AG04450 (cell line): ENCODE results near the gene EXOC4. TPM values are rescaled to one million over a fixed set of nuclear protein-coding genes. Genes with fewer than 3 reads are reported as not detected.

Experiments used
- CTCF ChIA-PET: fragments of 300-600, 350-600 bp; formaldehyde crosslinking; extraction: SDS; loops from one replicate; lab custom pipeline; 2022; ENCODE audit warnings: antibody characterized with exemption, inconsistent platforms; lab: Charles Lee
- POLR2A ChIA-PET: fragments of 350-600 bp; formaldehyde crosslinking; extraction: SDS; loops from one replicate; lab custom pipeline; 2021; ENCODE audit warnings: antibody characterized with exemption, inconsistent platforms; lab: Yijun Ruan, JAX
- DNase-seq: peaks from one replicate; pipeline ENCODE4 v3.0.0-alpha.2; 2011; ENCODE audit warnings: low read depth, low spot score
- H3K27ac ChIP-seq: one replicate; pipeline ENCODE4 v1.5.1; 2012; ENCODE audit warnings: low read depth, low read length, control low read depth
- H3K27me3 ChIP-seq: one replicate; pipeline ENCODE4 v1.6.0; 2012; ENCODE audit warnings: low read length; ENCODE audit not compliant: control insufficient read depth, insufficient read depth
- H3K4me3 ChIP-seq: 2 replicates; pipeline ENCODE4 v1.5.1; 2011; ENCODE audit warnings: mild to moderate bottlenecking, low read depth, low read length, control low read depth
- H3K9me3 ChIP-seq: 2 replicates; pipeline ENCODE4 v1.5.1; 2012; ENCODE audit warnings: low read length; ENCODE audit not compliant: control insufficient read depth, insufficient read depth
- polyA plus RNA-seq: library from polyadenylated mRNA; depleted of rRNA; stranded (reverse); fragments of >200 nt; gene quantifications from 2 replicates; pipeline ENCODE4 v1.2.3, GENCODE V29; 2011
- TF ChIP-seq, protein P1 (sequence below): IDR thresholded peaks from 2 replicates; pipeline ENCODE4 v1.5.1; 2011; ENCODE audit warnings: low read depth, low read length, control low read depth, inconsistent platforms

Gene EXOC4
- polyA plus RNA-seq, 1 experiment, result 73.5 TPM

DNA sequence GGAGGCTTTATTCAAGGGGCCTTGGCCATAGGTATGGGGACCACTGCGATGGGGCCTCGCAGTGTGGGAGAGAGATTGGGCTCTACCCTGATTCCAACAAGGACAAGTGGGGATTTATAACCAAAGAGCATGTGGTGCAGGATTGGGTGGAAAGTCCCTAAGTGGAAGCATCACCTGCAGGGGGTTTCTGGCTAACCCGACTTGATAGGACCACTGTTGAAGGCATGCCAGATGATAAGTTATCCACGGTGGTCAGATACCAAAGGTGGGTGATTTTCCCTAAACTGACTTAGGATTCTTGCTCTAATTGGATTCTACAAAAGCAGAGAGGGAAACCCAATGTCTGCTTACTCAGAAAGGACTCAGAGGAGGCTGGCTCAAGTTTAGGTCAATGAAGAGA, 444.7 kb downstream of the EXOC4 start:
- TF ChIP-seq, protein P1, sequence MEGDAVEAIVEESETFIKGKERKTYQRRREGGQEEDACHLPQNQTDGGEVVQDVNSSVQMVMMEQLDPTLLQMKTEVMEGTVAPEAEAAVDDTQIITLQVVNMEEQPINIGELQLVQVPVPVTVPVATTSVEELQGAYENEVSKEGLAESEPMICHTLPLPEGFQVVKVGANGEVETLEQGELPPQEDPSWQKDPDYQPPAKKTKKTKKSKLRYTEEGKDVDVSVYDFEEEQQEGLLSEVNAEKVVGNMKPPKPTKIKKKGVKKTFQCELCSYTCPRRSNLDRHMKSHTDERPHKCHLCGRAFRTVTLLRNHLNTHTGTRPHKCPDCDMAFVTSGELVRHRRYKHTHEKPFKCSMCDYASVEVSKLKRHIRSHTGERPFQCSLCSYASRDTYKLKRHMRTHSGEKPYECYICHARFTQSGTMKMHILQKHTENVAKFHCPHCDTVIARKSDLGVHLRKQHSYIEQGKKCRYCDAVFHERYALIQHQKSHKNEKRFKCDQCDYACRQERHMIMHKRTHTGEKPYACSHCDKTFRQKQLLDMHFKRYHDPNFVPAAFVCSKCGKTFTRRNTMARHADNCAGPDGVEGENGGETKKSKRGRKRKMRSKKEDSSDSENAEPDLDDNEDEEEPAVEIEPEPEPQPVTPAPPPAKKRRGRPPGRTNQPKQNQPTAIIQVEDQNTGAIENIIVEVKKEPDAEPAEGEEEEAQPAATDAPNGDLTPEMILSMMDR, result no peak
- POLR2A ChIA-PET, result no interaction called here
- CTCF ChIA-PET, result no interaction called here

DNA sequence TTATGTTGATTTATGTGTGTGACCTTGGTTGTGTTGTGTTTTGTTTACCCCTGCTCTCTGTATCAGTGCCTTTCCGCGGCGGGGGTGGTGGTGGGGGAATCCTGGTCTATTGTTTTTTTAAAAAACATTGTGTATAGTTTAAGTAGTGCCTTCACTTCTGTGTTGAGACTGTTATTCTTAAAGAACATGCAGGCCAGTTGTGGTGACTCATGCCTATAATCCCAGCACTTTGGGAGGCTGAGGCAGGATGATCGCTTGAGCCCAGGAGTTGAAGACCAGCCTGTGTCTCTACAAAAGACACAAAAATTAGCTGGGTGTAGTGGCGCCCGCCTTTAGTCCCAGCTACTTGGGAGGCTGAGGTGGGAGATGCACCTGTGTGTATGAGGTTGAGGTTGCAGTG, 445.2 kb downstream of the EXOC4 start:
- TF ChIP-seq, protein P1, result no peak
- Histone ChIP-seq H3K27me3 (no peaks in the 10 kb centered on the region), H3K27ac (no peak overlapping the region), H3K4me3 (no peak overlapping the region), H3K9me3 (no peaks in the 10 kb centered on the region)
- no peak for DNase-seq
- POLR2A ChIA-PET, result no interaction called here
- CTCF ChIA-PET, result no interaction called here

More for the DNA sequence above, 444.7 kb downstream of the EXOC4 start:
- DNase-seq, result no peak
- Histone ChIP-seq H3K27ac (no peak overlapping the region), H3K4me3 (no peak overlapping the region), H3K9me3 (no peaks in the 10 kb centered on the region), H3K27me3 (no peaks in the 10 kb centered on the region)

DNA sequence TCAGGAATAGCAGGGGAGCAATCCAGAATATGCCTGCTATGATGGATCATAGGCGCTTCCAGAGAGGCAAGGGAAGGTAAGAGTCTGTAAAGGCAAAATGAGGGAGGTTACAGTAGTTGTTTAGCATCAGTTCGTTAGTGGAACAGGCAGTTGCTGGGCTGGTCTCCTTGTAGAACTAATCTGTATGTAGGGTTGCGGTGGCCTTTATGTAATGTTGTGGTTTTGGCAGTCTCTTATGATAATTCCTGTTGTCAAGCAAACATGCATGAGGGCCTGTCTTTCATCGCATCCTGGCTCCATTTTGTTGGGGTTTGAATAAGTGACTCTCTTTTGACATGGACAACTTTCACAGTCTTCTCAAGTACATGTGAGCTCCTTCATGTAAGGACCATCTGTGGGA, 446.5 kb downstream of the EXOC4 start:
- POLR2A ChIA-PET, result no interaction called here
- no peaks in the 10 kb centered on the region for H3K27me3 ChIP-seq
- H3K27ac ChIP-seq, result no peak overlapping the region
- no peaks in the 10 kb centered on the region for H3K9me3 ChIP-seq
- DNase-seq, result no peak
- CTCF ChIA-PET, result no interaction called here
- TF ChIP-seq, protein P1, result no peak
- no peak overlapping the region for H3K4me3 ChIP-seq

DNA sequence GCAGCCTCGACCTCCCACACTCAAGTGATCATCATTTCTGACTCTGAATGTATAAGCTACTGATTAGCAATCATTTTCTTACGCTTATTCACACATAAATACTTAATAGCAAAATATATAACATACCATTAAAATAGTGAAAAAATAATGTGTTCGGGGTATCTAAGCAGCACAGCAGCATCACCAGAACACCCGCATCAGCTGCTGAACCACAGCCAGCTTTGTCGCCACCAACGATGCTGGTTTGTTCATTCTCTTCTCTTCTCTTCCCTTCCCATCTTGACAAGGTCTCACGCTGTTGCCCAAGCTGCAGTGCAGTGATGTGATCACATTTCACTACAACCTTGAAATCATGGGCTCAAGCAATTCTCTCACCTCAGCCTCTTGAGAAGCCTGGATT, 449.2 kb downstream of the EXOC4 start:
- no peak overlapping the region for H3K4me3 ChIP-seq
- ChIA-PET CTCF (no interaction called here), POLR2A (no interaction called here)
- H3K27ac ChIP-seq, result no peak overlapping the region
- H3K27me3 ChIP-seq, result no peaks in the 10 kb centered on the region
- no peaks in the 10 kb centered on the region for H3K9me3 ChIP-seq
- TF ChIP-seq, protein P1, result no peak
- DNase-seq, result no peak

DNA sequence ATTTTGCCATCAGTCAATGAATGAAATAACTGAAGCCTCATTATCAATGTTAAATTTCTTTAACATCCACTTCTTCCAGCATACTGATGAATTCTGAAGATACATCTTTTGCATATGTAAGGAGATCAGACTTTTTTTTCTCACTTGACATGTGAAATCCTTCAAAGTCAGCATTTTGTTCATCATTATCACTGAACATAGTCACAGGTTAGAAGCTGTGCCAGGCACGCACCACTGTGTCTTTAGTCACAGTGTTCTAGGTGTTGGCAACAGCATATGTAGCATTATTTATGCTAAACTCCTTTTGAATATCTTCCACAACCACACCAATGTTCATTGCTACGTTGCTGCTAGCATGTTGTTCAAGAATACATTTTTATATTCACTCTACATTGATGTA, 450.1 kb downstream of the EXOC4 start:
- H3K27ac ChIP-seq, result peak overlapping the region; percentile 63
- CTCF ChIA-PET, result no interaction called here
- H3K27me3 ChIP-seq, result no peaks in the 10 kb centered on the region
- H3K9me3 ChIP-seq, result no peaks in the 10 kb centered on the region
- no peak for DNase-seq
- no peak overlapping the region for H3K4me3 ChIP-seq
- TF ChIP-seq, protein P1, result no peak
- POLR2A ChIA-PET, result no interaction called here
